ENCODE results near the gene OR1D2. TPM values are rescaled to one million over a fixed set of nuclear protein-coding genes. Genes with fewer than 3 reads are reported as not detected.

OR1D2 gene, protein sequence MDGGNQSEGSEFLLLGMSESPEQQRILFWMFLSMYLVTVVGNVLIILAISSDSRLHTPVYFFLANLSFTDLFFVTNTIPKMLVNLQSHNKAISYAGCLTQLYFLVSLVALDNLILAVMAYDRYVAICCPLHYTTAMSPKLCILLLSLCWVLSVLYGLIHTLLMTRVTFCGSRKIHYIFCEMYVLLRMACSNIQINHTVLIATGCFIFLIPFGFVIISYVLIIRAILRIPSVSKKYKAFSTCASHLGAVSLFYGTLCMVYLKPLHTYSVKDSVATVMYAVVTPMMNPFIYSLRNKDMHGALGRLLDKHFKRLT
- total RNA-seq: not detected in 2 replicates

DNA sequence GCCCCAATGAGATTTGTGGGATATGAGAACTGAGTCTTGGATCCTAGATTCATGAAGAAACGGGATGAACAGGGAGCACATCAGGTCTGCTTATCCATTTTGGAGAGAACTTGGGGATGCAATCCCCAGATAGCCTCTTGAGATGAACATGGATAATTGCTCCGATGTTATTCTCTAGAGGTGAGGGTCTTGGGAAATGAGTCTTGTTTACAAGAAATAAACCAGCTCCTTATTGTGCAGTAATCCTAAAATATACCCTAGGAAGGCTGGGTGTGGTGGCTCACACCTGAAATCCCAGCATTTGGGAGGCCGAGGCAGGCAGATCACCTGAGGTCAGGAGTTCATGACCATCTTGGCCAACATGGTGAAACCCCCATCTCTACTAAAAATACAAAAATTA lies at the start of gene OR1D2:
Gene OR1D2, minus strand, starts transcription at position 101 of the 400 bp plus-strand sequence. CDS start 11,426 bp downstream, outside the sequence.

DNA sequence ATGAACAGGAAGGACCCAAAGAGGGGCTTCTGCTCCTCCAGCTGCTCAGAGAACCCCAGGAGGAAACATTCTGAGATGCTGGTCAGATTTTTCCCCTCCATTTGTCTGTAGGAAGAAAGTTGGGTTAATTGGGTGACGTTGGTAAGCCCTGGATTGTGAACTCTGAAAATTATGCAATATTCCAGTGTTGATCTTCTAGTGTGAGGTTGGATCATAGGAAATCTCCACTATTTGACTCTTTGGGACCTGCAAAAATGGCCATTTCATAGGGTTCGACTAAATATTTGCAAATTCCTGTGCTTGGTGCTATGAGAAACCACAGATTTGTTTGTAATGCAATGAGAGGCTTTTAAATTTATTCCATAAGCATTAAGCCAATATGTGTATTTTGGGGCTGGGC lies 23.2 kb upstream of the OR1D2 start, which contains the start of gene OR1G1:
Gene OR1G1, minus strand, starts transcription at position 101 of the 400 bp plus-strand sequence. Its CDS starts 0 bp downstream, at position 101.

DNA sequence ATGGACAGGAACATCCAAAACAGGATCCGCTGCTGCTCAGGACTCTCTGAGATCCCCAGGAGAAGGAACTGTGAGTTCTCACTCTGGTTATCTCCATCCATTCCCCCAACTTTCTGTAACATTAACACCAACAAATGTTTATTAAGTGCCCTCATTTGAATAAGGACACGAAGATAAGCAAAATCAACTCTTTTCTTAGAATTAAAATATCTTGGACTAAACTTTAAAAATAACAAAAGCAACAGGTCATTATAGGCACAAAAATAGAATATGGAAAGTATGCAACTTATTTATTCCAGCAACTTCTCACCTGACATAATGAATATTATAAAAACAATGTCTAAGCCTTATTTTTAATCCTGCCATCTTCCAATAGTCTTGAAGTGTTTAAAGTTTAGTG lies 40.7 kb downstream of the OR1D2 start, which contains the start of gene OR1D5:
Gene OR1D5, minus strand, starts transcription at position 101 of the 400 bp plus-strand sequence. Its CDS starts 0 bp downstream, at position 101.

Other genes with a start within 250 kb of the OR1D2 start
- gene OR1D5, start 40.8 kb downstream of the OR1D2 start, total RNA-seq: not detected in 2 replicates
- not detected in 2 replicates for gene OR1G1, start 23.1 kb upstream of the OR1D2 start, total RNA-seq
- not detected in 2 replicates for gene OR1A2, start 93.1 kb upstream of the OR1D2 start, total RNA-seq
- gene OR1A1, start 103.2 kb upstream of the OR1D2 start, total RNA-seq: not detected in 2 replicates
- gene OR3A1, start 193.9 kb upstream of the OR1D2 start, total RNA-seq: 0.57 and 0.88 TPM in 2 replicates